GM19238 (cell line): ENCODE measurements around the gene HECW1.

Source experiments
- DNase-seq: peaks from one replicate; pipeline ENCODE4 v3.0.0; 2011; ENCODE audit warnings: low spot score; ENCODE audit not compliant: insufficient read length

Gene HECW1

DNA sequence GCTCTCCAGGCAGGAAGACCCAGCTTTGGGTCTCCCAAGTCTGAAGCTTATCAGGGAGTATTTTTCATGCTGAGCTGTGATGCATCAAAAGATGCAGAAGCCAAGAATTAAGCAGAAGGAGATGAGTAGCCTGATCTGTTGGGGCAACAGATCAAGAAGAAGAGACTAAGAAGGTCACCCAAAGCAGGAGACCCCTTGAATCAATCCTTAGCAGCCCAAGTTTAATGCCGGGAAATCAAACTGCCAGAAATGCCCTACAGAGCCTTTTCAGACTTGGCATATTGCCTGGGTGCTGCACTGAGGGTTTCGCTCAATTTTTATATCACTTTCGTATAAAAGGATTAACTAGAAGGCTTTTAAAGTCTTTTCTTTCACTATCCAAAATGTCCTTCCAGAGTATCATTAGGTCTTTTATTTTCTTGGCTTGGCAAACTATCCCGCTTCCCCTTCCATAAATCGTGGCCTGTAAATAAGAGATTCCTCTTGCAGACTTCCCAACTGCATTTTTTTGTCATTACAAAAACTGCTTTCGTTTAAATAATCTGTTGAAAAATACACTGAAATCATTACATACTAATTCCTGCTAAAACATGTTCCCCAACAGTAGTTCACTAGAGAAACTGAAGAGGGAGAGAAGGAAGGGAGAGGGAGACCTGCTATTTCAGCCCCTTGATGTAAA lies 421.5 kb downstream of the HECW1 start:
- no peak for DNase-seq

DNA sequence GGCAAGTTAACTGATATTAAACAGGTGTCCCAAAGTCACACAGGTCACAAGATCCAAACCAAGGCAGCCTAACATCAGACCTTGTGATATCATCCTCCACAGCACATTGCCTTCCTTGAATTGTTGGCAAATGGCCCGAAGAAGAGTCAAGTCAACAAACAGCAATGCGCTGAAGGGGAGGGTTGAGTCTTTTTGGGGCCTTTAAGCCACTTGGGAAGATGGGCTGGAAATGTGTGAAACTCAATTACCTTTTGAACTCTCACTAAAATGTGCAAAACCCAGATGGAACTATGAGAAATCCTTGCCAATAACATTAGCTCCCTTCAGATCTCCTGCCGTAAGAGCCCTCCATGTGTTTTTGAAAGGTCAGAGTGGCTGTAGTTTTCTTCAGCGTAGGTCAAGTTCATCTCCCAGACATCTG lies 422.6 kb downstream of the HECW1 start:
- DNase-seq = no peak

DNA sequence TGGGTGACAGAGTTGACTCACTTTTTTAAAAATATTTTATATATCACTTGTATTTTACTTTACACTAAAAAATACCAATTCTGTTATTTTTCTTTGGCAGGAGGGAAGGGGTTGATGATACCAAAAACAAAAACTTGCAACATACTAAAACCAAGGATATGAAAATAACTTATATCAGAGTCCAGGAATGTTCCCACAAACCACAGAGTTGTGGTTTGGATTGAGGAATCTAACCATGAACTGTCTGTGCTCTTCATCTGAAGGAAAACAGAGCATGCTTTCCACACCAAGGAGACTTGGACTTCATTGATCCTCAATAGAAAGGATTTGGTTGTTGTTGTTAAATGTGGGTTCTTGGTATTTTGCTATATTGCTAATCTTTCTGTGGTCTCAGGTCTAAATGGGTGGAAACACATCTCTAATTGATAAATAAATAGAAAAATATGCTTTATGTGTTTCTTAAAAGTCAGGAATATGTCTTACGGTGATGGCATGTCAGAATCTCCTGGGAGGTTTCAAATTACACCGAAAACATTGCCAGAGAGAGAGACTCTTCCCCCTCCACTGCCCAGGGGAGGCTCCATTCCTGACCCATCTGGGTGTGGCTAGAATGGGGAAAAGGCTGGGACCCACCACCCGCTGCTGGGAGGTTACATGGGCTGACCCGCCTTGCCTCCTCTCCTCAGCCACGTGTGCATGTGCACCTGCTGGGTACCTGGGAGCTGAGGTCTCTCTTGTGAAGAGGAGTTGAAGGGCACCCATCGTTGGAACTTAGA lies 423.6 kb downstream of the HECW1 start:
- DNase-seq = no peak

DNA sequence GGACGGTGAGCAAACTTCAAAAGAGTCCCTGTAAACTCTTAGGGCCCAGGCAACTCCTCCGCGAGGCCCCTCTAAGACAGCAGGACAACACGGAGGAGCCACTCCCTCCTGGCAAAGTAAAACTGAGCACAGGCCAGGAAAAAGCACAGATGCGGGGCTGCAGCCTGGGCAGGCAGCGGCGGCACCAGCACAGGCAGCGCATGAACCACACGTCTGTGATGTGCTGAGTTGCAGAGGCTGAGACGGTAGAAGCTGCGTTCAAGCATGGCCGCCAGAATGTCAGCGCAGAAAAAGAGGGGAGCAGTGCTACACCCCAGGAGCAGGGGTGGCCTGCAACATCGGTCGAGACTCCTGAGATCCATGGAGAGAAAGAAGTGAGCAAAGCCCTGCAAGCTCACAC lies 424.3 kb downstream of the HECW1 start:
- no peak for DNase-seq

DNA sequence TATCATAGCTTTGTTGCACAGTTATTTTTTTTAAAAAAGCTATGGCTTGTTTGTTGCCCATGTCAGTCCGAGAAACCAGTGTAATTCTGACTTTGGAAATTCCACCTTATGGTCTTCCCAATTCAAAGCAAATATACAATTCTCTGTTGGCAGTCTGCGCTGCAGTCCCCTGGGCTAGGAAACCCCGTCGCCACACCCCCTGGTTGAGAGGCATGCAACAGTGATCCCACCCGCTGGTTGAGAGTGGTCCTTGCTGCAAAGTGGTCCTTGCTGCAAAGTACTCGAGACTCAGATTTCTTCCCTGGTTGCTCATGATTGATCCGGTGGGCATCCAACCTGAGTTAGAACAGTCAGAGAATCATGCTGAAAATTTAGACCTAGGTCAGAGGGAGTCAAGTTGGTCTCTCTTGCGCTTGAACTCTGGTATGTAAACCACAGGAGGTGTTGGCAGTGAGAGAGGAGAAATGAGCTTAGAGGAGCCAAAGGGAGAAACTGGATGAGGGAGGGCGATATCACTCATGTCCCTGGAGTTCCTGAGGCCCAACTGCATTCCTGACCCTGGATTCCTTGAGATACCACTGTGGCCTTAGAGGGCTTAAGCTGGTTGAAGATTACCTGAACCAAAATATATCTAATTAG lies 425.4 kb downstream of the HECW1 start:
- DNase-seq = no peak

DNA sequence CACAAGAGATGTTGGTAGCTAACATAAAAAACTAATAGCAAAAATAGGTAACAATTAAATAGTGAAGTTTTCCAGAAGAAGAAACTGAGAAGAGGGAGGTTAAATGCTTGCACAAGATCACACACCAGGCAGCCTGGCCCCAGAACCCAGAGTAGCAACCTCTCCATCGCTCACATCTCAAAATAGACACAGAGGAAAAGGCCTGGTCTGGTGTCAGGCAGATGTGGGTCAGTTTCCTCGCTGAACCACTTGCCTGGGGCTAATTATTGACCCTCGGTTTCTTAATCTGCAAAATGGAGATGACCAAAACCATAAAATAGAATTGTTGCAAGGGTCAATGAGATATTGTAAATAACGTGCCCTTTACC lies 425.9 kb downstream of the HECW1 start:
- DNase-seq = no peak

DNA sequence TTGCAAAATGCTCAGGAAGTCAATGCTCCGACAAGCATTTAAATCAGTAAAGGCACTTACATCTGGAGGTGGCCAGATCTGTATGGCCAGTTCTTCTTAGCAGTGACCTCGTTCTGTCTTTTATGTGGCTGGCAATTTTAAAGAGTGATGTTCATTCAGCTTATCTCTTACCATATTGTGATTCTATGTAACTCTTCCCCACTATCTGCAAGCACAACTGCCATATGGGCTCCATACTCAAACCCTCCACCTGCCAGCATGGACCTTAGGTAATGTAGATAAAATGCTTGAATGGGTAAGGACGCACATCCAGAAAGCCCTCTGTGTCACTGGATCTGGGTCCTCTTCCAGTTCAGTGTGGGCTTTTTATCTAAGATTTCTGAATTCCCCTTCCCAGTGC lies 428.0 kb downstream of the HECW1 start:
- no peak for DNase-seq

DNA sequence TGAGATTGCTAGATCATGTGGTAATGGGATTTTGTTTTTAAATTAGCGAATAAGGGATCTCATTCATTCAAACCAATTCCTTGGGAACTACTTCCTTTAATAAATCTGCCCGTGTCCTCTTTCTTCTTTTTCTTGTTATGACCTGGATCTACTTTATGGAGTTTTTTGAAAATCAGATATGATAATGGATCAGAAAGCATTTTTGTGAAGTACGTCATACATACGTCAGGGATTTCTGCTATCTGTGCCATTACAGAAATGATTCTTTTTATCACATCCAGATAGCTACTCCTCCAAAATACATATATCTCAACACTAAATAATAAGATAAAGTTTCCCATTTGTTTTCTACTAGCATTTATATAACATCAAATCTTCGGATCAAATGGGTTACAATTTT lies 430.3 kb downstream of the HECW1 start:
- DNase-seq = no peak

DNA sequence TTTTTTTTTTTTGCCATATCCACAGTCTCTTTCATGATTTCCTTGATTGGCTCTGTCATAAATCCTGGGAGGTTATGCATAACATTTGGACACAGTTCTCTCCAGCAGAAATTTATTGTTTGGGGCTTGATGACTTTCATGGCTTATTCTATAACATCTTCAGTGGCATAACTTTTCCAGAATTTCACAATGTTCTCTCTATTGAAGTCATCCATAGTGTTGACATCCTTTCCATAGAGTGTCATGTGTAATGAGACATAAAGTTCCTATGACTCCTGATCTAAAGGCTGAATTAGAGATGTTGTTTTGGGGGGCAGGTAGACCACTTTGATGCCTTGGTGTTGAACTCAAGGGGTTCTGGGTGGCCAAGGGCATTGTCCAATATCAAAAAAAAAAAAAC lies 433.8 kb downstream of the HECW1 start:
- DNase-seq = no peak

DNA sequence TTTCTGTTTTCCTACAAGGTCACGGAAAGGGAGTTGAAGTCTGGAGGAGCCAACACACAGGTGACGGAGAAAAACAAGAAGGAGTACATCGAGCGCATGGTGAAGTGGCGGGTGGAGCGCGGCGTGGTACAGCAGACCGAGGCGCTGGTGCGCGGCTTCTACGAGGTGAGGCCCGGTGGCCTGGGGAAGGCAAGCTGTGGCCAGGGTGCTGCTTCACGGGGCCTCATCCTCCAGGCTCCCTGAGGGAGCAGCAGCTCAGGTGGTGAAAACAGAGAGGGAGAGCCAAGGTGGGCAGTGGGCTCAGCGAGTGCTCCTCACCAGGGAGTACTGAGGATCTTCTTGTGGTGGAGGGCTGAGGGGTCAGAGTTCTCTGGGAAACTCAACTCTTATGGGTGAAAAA lies 438.0 kb downstream of the HECW1 start:
- no peak for DNase-seq

DNA sequence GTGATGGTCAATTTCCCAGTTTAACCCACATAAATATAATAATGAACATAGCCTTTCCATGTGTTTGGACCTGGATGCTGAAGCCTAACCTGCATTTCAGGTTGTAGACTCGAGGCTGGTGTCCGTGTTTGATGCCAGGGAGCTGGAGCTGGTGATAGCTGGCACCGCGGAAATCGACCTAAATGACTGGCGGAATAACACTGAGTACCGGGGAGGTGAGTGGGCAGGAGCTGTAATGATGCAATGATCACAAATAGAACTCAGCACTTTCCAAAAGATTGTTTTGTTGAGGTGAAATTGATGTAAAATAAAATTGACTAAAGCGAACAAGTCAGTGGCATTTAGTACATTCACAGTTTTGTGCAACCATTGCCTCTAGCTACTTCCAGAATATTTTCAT lies 439.7 kb downstream of the HECW1 start:
- no peak for DNase-seq

DNA sequence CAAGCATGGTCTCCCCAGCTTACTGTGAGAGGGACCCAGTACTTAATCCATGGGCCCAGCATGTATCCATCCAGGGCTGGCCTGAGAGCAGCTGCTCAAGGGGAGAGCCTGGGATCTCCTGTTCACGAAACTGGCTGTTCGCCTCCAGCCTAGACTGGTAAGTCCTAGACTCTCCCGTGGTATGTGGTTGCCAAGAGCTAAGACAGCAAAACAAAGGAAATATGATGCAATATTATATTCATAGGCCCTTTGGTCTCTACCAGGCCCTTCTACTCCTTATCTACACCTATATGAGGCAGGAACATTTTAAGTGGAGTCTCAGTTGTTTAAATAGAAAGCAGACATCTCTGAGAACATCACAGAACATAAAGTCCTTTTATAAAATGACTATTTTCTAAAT lies 441.6 kb downstream of the HECW1 start:
- DNase-seq = no peak

DNA sequence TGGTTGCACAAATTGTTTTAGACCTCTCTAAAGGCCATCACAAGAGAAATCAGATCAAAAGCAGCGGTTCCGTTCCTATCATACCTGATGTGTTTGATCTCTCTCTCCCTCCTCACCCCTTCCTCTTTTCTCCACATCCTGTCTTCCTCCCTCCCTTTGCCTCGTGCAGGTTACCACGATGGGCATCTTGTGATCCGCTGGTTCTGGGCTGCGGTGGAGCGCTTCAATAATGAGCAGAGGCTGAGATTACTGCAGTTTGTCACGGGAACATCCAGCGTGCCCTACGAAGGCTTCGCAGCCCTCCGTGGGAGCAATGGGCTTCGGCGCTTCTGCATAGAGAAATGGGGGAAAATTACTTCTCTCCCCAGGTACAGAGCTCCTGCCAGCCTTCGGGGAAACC lies 442.0 kb downstream of the HECW1 start:
- DNase-seq = no peak

DNA sequence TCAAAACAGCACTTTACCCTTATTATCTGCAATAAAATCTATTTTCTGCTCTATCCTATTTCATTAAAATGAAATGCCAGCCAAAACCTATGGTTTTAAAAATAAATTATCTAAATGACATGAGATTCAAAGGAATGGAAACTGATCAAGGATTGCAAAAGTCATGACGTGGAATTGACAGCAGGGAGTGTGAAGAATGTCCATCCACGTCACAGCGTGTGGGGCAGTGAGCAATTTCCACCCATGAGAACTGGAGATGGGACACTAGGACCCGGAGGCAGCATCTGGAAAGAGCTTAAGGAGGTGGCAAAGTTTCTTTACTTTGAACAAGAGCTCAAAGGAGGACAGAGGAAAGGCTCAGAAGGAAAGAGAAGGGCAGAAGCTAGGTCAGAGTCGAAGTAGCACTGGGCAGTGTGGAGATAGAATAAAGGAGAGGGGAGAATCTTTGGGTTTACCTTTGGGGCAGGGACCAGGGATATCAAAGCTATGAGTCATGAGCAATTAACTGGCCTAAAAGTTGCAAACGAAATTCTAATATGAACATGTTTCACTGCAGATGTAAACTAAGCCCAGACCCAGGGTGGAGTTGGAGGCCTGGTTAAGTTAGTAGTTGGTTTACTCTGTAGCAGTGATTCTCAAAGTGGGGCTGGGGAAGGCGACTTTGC lies 445.5 kb downstream of the HECW1 start:
- DNase-seq = no peak

DNA sequence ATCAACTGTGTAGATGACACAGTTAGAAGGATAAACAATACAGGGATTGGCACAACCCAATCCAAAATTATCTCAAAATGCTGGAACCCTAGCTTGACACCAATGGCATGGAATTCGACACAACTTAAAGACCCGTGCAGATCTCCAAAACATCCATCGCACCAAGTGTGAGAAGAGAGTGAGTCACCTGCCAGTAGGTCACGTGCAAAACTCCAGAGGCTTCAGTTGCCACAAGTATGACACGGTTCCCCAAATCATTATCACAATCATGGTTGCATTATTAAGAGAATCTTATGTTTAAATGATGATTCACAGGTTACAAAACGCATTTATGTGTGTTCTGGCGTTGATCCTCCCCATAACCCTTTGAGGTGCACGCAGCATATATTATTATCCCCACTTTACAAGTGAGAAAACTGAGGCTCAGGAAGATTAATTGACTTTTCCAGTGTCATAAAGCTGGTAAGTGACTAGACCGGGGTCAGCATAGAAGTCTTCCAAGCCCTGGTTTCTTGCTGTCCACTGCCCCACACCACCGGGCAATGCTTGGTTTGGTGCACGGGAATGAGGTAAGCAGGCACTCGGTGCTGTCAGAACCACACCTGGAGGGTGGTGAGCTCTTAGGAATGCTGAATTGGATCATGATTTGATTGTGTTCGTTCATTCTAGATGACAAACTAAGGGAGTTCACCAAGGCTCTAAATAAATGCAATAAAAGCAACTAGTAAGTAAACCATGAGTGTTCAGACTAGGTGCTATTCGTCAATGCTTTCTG lies 446.9 kb downstream of the HECW1 start:
- DNase-seq = no peak

DNA sequence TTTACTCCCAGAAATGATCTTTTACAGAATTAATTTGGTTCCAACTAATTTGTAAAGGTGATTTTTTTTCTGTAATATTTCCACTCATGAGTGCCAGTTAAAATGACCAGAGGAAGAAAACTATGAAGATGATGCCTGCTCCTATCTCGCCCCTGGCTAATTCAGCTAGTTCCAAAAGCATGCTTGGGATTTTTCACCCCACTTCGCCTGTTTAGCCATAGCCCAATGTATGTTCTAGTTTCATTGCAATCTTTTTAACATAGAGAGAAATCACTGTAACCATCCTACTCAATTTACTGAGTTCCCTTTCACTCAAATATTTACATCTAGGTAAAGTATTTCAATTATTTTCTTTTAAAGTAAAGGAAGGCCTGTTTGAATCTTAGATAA lies 447.5 kb downstream of the HECW1 start:
- DNase-seq = no peak

DNA sequence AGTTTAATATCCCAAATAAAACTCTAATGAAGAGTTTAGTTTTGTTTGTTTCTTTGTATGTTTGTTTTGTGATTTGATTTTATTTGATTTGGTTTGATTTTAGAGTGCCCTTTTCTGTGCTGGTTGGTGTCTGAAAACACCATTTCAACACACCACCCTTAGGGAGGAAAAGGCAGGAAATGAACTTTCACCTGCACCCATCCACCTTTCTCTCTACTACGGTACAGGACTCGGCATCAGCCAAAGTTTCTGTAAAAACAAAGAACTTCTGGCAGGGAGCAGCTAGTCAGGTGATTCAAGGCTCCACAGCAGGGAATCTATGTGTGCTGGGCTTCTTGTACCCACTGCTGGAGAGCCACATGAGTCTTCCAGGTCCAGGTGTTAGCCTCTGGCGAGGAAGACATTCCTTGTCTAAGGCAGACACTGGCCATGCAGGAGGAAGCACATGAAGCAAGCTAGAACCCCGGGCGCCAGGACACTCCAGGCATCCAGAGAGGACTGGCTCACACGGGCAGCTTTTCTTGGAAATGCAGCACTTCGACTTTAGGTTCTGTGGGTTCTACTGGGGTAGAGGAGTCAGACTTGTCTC lies 448.4 kb downstream of the HECW1 start:
- no peak for DNase-seq

DNA sequence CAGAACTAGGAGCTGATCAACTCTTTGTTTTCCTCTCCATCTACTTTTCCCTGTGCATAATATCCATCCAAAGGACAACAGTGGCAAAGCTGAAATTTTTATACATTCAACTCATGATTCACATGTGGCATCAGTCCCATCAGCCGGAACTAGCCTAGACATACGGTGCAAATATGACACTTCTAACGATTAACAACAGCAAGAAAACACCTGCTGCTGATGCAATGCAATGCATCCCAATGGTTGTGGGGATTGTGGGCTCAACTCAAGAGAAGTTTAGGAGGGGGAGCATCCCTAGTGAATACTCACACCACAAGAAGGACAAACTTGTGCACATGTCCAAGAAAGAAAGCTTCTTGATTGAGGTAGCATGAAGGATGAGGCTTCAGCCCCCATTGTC lies 449.9 kb downstream of the HECW1 start:
- no peak for DNase-seq

DNA sequence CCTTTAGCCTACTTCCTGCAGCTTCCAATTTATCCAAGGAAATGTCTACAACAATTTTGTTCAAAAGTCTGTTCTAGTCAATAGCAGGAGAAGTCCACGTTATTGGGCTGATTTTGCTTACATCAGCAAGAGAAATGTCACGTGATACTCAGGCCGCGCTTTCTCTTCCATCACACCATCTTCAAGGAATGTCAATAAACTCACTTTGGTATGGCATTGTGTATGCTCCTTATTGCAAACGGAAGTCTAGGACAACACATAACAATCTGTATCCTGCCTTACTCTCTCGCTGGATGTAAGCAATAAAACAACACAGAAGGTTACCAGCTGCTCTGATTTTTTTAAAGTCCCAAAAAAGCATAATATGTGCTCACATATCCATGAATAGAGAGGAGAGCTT lies 453.3 kb downstream of the HECW1 start:
- DNase-seq = no peak

DNA sequence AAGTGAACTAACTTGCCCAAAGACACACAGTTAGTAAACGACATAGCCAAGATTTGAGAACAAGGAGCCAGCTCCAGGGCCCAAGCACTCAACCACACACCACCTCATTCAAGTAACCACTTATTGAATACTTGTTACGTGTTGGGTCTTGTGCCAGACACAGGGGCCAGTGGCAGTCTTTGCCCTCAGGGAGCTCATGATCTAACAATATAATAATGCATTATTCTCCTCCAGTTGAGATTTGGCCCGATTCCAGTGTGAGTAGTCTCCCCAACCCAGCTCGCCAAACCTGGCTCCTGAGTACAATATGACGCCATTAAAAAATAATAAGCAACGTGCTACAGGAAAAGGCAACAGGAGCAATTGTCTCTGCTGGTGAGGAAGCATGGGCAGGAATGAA lies 456.1 kb downstream of the HECW1 start:
- no peak for DNase-seq

DNA sequence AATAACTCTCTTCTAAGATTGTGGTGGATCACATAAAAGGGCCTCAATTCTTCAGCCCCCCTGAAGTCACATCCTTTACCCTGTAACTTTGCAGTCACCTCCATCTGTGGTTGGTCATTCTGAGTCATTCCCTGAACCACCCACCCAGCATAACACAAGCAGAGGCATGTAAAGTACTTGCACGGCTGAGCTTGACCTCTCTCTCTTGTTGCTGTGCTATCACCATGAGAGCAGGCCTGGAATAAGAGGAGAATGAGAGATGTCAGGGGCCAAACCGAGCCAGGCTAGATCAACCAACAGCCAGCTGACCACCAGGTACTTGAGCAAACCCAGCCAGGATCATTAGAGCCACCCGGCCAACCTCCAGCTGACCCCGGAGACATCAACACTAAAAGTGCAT lies 457.0 kb downstream of the HECW1 start:
- DNase-seq = no peak
